Left lung (tissue), 10 donors: ENCODE measurements around the gene MKNK1. TPM values are rescaled to one million over a fixed set of nuclear protein-coding genes. Genes with fewer than 3 reads are reported as not detected.

ENCODE experiments used
- ATAC-seq: fragments of 200-7000 bp; cut with Tn5 transposase; one replicate; pipeline ENCODE4 v1.9.1; 2020; ENCODE audit warnings: moderate library complexity
- DNase-seq, 4 donors: peaks; one replicate each; pipeline ENCODE4 v3.0.0-alpha.2; 2013 to 2020
- H3K27ac ChIP-seq, 2 donors: fragments of 200-600 bp; sonication (generic) in 1 of 2; one replicate each; pipeline versions ENCODE4 v1.5.0 to v1.8.0; 2020 to 2021
- H3K27me3 ChIP-seq, 2 donors: fragments of 200-600 bp; sonication (generic) in 1 of 2; one replicate each; pipeline versions ENCODE4 v1.5.0 to v1.8.0; 2020 to 2021
- H3K36me3 ChIP-seq, 2 donors: fragments of 200-600 bp; sonication (generic) in 1 of 2; one replicate each; pipeline versions ENCODE4 v1.5.0 to v1.8.0; 2020 to 2021
- H3K4me1 ChIP-seq, 2 donors: fragments of 200-600 bp; one replicate each; pipeline ENCODE4 v1.8.0; 2021
- H3K4me3 ChIP-seq, 2 donors: fragments of 200-600 bp; sonication (generic) in 1 of 2; one replicate each; pipeline versions ENCODE4 v1.5.0 to v1.8.0; 2020 to 2021; ENCODE audit warnings: mild to moderate bottlenecking in 1 of 2
- H3K9me3 ChIP-seq, 2 donors: fragments of 200-600 bp; sonication (generic) in 1 of 2; one replicate each; pipeline versions ENCODE4 v1.5.0 to v1.8.0; 2020 to 2021
- CTCF ChIP-seq, 2 donors: fragments of 200-600 bp; sonication (generic) in 1 of 2; IDR thresholded peaks; one replicate each; pipeline versions ENCODE4 v1.5.0 to v1.8.0; 2021; ENCODE audit warnings: antibody characterized with exemption in 2 of 2
- intact Hi-C, 2 donors: fragments of 100-400 bp; cut with DNase I; formaldehyde crosslinking; loops; one replicate each; pipeline versions ENCODE4 v1.11.2 to v1.14.2; 2022
- polyA plus RNA-seq, 6 donors: library from polyadenylated mRNA; unstranded; fragments of 120-200 nt; gene quantifications; one replicate each; pipeline ENCODE4 v1.2.1, GENCODE V29; 2013; ENCODE audit not compliant: insufficient read length in 6 of 6
- total RNA-seq, 2 donors: library from RNA; stranded (reverse); fragmentation: NEBNext Ultra II Directional; extraction: Animal tissue kit (Norgen Biotek cat#: 25700); gene quantifications; one replicate each; pipeline ENCODE4 v1.2.1, GENCODE V29; 2021
- donor health status: DM: no; HTN: yes; CAD: no.
- donor health status: DM: no; HTN: no; CAD: no.

MKNK1 gene
- total and polyA plus RNA-seq, 8 donors = 42.2 to 96.0 (median 51.4) TPM

GRCh38 chr1:46553506-46553905 is 50.6 kb downstream of the MKNK1 start:
- no peak for TF ChIP-seq CTCF (IDR thresholded peaks at IDR 0.05)
- Histone ChIP-seq H3K36me3 (peaks cover 0 to 16% of the 10 kb centered on the region in 2 donors), H3K4me3 (no peak overlapping the region), H3K27me3 (peaks cover 0 to 27% of the 10 kb centered on the region in 2 donors), H3K27ac (no peak overlapping the region), H3K4me1 (peaks cover 0 to 3% of the 10 kb centered on the region in 2 donors), H3K9me3 (no peaks in the 10 kb centered on the region)
- intact Hi-C loops = no loop called here
- ATAC-seq = no peak
- DNase-seq = no peak

GRCh38 chr1:46552357-46553237 is 51.5 kb downstream of the MKNK1 start:
- ATAC-seq = no peak
- TF ChIP-seq CTCF (IDR thresholded peaks at IDR 0.05) = no peak
- no peak for DNase-seq

GRCh38 chr1:46551597-46552095 is 52.4 kb downstream of the MKNK1 start, which contains the start of gene KNCN:
Gene KNCN (minus strand): TSS chr1:46551647. CDS start chr1:46551215, 432 bp downstream.
- no peak for TF ChIP-seq CTCF (IDR thresholded peaks at IDR 0.05)
- H3K36me3 ChIP-seq = no peaks in the 10 kb centered on the region
- no peak within 1 kb of the TSS for H3K4me3 ChIP-seq
- peaks cover 0 to 42% of the 10 kb centered on the region in 2 donors for H3K27me3 ChIP-seq
- DNase-seq (no peak), ATAC-seq (no peak)
- no peaks in the 10 kb centered on the region for H3K4me1 ChIP-seq
- no peaks in the 10 kb centered on the region for H3K9me3 ChIP-seq
- intact Hi-C loops = no loop called here
- H3K27ac ChIP-seq = no peak within 1 kb of the TSS

More at GRCh38 chr1:46552357-46553237, 51.5 kb downstream of the MKNK1 start:
- intact Hi-C loops = no loop called here
- peaks cover 0 to 33% of the 10 kb centered on the region in 2 donors for H3K27me3 ChIP-seq
- no peak overlapping the region for H3K27ac ChIP-seq
- H3K4me1 ChIP-seq = peaks cover 0 to 3% of the 10 kb centered on the region in 2 donors
- no peak overlapping the region for H3K4me3 ChIP-seq
- H3K36me3 ChIP-seq = peaks cover 0 to 7% of the 10 kb centered on the region in 2 donors
- no peaks in the 10 kb centered on the region for H3K9me3 ChIP-seq

GRCh38 chr1:46550751-46551231 is 53.3 kb downstream of the MKNK1 start:
- TF ChIP-seq CTCF (IDR thresholded peaks at IDR 0.05) = no peak
- Histone ChIP-seq H3K4me3 (no peak overlapping the region), H3K9me3 (no peaks in the 10 kb centered on the region), H3K27me3 (peaks cover 0 to 50% of the 10 kb centered on the region in 2 donors), H3K27ac (no peak overlapping the region), H3K4me1 (no peaks in the 10 kb centered on the region), H3K36me3 (no peaks in the 10 kb centered on the region)
- intact Hi-C loops = no loop called here
- DNase-seq = peak in 1 of 4 donors; percentile 46
- ATAC-seq = no peak
